Right lobe of liver (tissue), 6 donors: ENCODE measurements around the gene TBC1D2. TPM values are rescaled to one million over a fixed set of nuclear protein-coding genes. Genes with fewer than 3 reads are reported as not detected.
A peak's percentile ranks its signal among the peaks of the same experiment; 100 is the strongest.

Experiments used
- ATAC-seq, 4 donors: fragments of 200-7000 bp; cut with Tn5 transposase; one replicate each; pipeline ENCODE4 v1.9.1; 2020; ENCODE audit warnings: mild to moderate bottlenecking in 4 of 4, moderate library complexity in 4 of 4
- DNase-seq, 3 donors: peaks; one replicate each; pipeline ENCODE4 v3.0.0-alpha.2; 2020
- H3K27ac ChIP-seq, 3 donors: fragments of 200-600 bp; one replicate each; pipeline ENCODE4 v1.8.0; 2022
- H3K27me3 ChIP-seq, 2 donors: fragments of 200-600 bp; one replicate each; pipeline ENCODE4 v1.8.0; 2022
- H3K36me3 ChIP-seq, 4 donors: fragments of 200-600 bp; sonication (generic) in 1 of 4; one replicate each; pipeline versions ENCODE4 v1.5.1 to v1.8.0; 2017 to 2022; ENCODE audit warnings: control low read depth in 1 of 4
- H3K4me1 ChIP-seq, 4 donors: fragments of 200-600 bp; sonication (generic) in 1 of 4; one replicate each; pipeline versions ENCODE4 v1.5.1 to v1.8.0; 2017 to 2022; ENCODE audit warnings: control low read depth in 1 of 4
- H3K4me3 ChIP-seq, 3 donors: fragments of 200-600 bp; one replicate each; pipeline ENCODE4 v1.8.0; 2022
- H3K9me3 ChIP-seq, 4 donors: fragments of 200-600 bp; sonication (generic) in 1 of 4; one replicate each; pipeline versions ENCODE4 v1.5.1 to v1.8.0; 2017 to 2022; ENCODE audit warnings: control low read depth in 1 of 4
- CTCF ChIP-seq, 4 donors: fragments of 200-600 bp in 3 of 4; fragments of 450-650 bp in 1 of 4; IDR thresholded peaks; one replicate each; pipeline versions ENCODE4 v1.5.1 to v1.8.0; 2016 to 2022; ENCODE audit warnings: antibody characterized with exemption in 4 of 4, mild to moderate bottlenecking in 2 of 4
- POLR2A ChIP-seq: fragments of 450-650 bp; IDR thresholded peaks from one replicate; pipeline ENCODE4 v1.6.1; 2017; ENCODE audit warnings: antibody characterized with exemption, mild to moderate bottlenecking
- WGBS: methylation state at CpG from one replicate; pipeline ENCODE4 v1.1.6; 2018; ENCODE audit warnings: low coverage, low lambda C conversion rate; ENCODE audit not compliant: insufficient coverage; ENCODE audit errors: missing lambda C conversion rate; 5-methylcytosine and 5-hydroxymethylcytosine counted together
- intact Hi-C, 2 donors: fragments of 100-400 bp; cut with DNase I; formaldehyde crosslinking; loops; one replicate each; pipeline versions ENCODE4 v1.11.2 to v1.14.1; 2022
- total RNA-seq, 6 experiments: library from RNA; depleted of rRNA in 2 of 6; stranded (reverse); fragments of >200 nt in 2 of 6; fragmentation: NEBNext Ultra II Directional in 3 of 6; extraction: Animal tissue kit (Norgen Biotek cat#: 25700) in 3 of 6; gene quantifications; one replicate each; pipeline versions ENCODE4 v1.1.0 to v1.2.4, GENCODE V29; 2016 to 2023
- donor health status: DM: no; HTN: yes; CAD: no.
- donor health status: DM: no; HTN: no; CAD: no.
- donor health status: DM: no; HTN: no; CAD: no.
- donor health status: DM: no; HTN: yes; CAD: no.
- donor health status: DM: no; HTN: yes; CAD: no.

TBC1D2 gene
- total RNA-seq, 6 experiments from 2014 or later: 5.1 to 17.5 (median 9.7) TPM

DNA sequence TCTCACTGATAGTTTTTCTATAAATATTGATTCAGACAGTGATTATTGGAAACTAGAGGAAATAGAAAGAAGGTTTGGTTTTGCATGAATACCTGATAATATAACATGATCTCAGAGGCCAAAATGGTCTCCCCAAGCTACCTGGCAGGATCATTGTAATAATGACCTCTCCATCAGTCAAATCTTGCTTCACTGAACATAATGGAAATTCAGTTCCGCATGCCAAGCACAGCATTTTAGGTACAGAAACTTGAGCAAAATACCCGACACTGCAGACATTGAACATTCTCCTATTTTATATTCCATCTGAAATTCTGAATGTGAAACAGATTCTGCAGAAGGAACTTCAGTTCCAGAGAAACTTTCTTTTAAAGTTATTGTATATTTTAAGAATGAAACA lies 9.1 kb upstream of the TBC1D2 start:
- DNase-seq (no peak), ATAC-seq (no peak)
- no peaks in the 10 kb centered on the region for H3K27me3 ChIP-seq
- no peak for TF ChIP-seq POLR2A
- no peak for TF ChIP-seq CTCF (IDR thresholded peaks at IDR 0.05)
- H3K27ac ChIP-seq: no peak overlapping the region
- intact Hi-C loops: no loop called here
- H3K4me3 ChIP-seq: no peak overlapping the region
- H3K36me3 ChIP-seq: no peaks in the 10 kb centered on the region
- H3K4me1 ChIP-seq: no peaks in the 10 kb centered on the region
- 75% methylated on average over 2 of the region's 2 CpGs for WGBS
- no peaks in the 10 kb centered on the region for H3K9me3 ChIP-seq

DNA sequence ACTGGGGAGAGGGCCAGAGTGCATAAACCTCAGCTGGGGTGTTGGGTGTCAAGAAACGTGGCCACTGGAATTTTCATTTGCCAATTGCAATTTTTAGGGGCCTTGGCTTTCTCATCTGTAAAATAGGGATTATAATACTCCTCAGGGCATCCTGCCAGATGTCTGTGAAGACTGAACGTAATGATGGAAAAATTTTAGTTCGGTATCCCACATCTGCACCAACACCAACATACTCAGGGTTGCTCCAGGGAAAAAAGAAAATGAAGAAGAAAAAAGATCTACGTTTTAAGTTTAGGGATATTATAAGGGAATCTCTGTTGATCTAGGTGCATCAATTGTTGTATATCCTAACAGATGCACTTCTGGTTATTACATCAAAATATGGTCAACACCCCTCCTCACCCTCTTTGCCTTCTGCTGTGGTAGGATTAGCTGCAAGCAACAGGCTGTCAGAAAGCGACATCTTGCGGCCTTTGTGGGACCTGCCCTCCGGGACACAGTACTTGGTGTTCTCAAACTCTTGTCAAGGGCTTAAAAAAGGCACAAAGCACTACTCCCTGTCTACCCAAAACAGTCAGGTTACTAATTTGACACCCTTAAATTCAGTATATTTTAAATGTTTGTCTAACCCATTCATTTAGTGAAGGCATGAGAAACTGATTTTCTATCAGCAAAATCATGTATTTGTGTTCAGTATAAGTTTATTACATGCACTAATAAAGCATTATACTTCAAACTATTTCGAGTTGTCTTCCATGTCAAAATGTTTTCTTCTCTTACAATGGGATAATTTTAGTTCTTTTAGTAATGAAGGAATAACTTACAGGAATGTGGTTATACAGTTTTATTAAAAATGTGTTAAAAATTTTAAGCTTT lies 8.3 kb upstream of the TBC1D2 start:
- intact Hi-C loops: no loop called here
- H3K4me1 ChIP-seq: no peaks in the 10 kb centered on the region
- H3K27me3 ChIP-seq: no peaks in the 10 kb centered on the region
- H3K9me3 ChIP-seq: no peaks in the 10 kb centered on the region
- DNase-seq (peak; percentile 76 to 84 (median 84)), ATAC-seq (peak; percentile 97 to 99 (median 98))
- TF ChIP-seq CTCF (IDR thresholded peaks at IDR 0.05) (peak; percentile 90 to 97 (median 94)), POLR2A (no peak)
- 33% methylated on average over 7 of the region's 8 CpGs for WGBS
- no peak overlapping the region for H3K4me3 ChIP-seq
- H3K36me3 ChIP-seq: no peaks in the 10 kb centered on the region
- no peak overlapping the region for H3K27ac ChIP-seq

GRCh38 chr9:98263080-98263479 lies 7.6 kb upstream of the TBC1D2 start:
- 82% methylated on average over 1 of the region's 1 CpG for WGBS
- H3K9me3 ChIP-seq: no peaks in the 10 kb centered on the region
- H3K27me3 ChIP-seq: no peaks in the 10 kb centered on the region
- ATAC-seq (no peak), DNase-seq (no peak)
- TF ChIP-seq CTCF (IDR thresholded peaks at IDR 0.05) (no peak), POLR2A (no peak)
- no peaks in the 10 kb centered on the region for H3K4me1 ChIP-seq
- intact Hi-C loops: no loop called here
- H3K36me3 ChIP-seq: no peaks in the 10 kb centered on the region
- H3K27ac ChIP-seq: no peak overlapping the region
- no peak overlapping the region for H3K4me3 ChIP-seq

GRCh38 chr9:98262056-98262455 lies 6.6 kb upstream of the TBC1D2 start:
- DNase-seq: no peak
- no peak overlapping the region for H3K27ac ChIP-seq
- intact Hi-C loops: no loop called here

More at GRCh38 chr9:98262056-98262455, 6.6 kb upstream of the TBC1D2 start:
- 87% methylated on average over 3 of the region's 3 CpGs for whole genome bisulfite sequencing
- Histone ChIP-seq H3K4me3 (no peak overlapping the region), H3K27me3 (no peaks in the 10 kb centered on the region), H3K4me1 (peaks cover 0 to 1% (median 0%) of the 10 kb centered on the region in 4 donors), H3K36me3 (no peaks in the 10 kb centered on the region), H3K9me3 (no peaks in the 10 kb centered on the region)
- no peak for ATAC-seq
- TF ChIP-seq CTCF (IDR thresholded peaks at IDR 0.05) (no peak), POLR2A (no peak)
